CD4-positive, alpha-beta T cell treated with Interleukin-21 for 1 hour (primary cell): ENCODE measurements around the gene FAS.

Experiments used
- DNase-seq: peaks from one replicate; pipeline ENCODE4 v3.0.0-alpha.2; 2020

Gene FAS

DNA sequence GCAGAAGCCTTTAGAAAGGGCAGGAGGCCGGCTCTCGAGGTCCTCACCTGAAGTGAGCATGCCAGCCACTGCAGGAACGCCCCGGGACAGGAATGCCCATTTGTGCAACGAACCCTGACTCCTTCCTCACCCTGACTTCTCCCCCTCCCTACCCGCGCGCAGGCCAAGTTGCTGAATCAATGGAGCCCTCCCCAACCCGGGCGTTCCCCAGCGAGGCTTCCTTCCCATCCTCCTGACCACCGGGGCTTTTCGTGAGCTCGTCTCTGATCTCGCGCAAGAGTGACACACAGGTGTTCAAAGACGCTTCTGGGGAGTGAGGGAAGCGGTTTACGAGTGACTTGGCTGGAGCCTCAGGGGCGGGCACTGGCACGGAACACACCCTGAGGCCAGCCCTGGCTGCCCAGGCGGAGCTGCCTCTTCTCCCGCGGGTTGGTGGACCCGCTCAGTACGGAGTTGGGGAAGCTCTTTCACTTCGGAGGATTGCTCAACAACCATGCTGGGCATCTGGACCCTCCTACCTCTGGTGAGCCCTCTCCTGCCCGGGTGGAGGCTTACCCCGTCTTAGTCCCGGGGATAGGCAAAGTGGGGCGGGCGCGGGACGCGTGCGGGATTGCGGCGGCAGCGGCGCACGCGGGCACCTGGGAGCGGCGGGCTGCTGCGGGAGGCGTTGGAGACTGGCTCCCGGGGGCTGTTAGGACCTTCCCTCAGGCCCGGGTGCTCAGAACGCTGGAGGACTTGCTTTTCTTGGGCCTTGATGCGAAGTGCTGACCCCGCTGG, at the start of gene FAS:
Gene FAS (plus strand): TSS at position 415 of the 777 bp plus-strand sequence. CDS start 79 bp downstream, at position 494.
- DNase-seq: peak; percentile 89

DNA sequence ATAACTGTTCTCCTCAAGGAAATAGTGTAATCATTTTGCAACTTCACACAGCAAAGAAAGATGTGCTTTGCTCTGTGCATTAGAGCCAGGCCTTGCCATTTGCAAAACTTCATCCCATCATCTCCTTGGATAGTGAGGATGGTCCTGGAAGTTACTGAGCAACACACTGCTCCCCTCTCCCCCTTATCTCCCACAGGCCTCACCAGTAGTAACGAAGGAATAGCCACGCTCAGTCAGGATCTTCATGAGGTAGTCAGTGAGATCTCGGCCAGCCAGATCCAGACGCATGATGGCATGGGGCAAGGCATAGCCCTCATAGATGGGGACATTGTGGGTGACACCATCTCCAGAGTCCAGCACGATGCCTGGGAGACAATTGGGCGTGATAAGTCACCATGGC, 49.6 kb upstream of the FAS start:
- no peak for DNase-seq

DNA sequence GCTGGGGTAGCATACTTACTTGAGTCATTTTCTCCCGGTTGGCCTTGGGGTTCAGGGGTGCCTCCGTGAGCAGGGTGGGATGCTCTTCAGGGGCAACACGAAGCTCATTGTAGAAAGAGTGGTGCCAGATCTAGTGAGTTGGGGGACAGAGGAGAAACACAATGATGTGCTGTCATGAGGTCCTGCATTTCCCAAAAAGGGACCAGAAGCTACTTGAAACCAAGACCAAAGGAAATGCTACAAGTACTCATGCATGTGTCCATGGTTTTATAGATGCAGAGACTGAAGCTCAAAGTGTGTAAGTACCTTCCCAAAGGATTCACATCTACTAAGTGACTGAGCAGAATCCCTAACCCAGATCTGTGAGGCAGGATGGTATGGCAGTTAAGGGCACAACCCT, 46.8 kb upstream of the FAS start:
- DNase-seq: no peak

DNA sequence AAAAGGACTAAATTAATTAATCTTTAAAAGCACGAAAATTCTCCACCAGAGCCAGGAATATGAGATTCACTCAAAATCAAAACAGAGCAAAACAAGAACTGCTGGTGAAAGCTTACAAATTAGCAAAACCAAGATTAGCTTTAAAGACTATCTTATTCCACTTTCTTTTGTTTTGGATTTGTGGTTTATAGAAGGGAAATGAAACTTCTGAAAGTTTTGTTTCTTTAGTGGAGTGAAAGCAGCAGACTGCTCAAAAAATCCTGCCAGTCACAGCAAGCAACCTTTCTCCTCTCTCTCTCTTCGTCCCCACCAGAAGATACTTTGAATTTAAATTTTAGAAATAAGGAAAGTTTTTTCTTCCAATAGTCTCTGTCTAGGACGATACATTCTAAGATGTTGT, 45.8 kb upstream of the FAS start:
- no peak for DNase-seq

DNA sequence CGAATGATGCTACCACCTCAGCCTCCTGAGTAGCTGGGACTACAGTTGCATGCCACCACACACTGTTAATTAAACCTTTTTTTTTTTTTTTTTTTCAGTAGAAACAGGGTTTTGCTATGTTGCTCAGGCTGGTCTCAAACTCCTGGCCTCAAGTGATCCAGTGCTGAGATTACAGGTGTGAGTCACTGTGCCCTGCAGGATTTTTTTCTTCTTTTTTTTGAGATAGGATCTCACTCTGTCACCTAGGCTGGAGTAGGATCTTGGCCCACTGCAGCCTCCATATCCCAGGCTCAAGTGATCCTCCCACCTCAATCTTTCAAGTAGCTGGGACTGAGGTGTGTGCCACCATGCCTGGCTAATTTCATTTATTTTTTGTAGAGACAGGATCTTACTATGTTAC, 44.4 kb upstream of the FAS start:
- DNase-seq: no peak

DNA sequence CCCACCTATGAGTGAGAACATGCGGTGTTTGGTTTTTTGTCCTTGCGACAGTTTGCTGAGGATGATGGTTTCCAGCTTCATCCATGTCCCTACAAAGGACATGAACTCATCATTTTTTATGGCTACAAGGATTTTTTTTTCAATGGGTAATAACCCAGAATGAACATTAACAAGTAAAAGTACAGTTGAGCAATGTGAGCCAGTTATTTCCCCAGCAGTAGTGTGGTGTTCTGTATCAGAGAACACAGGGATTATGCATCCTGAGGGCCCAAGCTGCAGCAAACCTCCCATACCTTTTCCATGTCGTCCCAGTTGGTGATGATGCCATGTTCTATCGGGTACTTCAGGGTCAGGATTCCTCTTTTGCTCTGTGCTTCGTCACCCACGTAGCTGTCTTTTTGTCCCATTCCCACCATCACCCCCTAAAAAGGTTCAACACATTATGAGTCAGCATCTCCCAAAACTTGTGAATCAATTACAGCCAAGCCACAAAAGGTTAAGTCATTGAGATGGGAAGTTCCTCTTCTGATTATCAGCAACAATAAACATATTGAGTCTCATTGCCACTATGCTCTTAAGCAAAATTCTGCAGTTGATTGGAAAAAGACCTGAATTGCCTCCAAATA, 43.5 kb upstream of the FAS start:
- DNase-seq: no peak

DNA sequence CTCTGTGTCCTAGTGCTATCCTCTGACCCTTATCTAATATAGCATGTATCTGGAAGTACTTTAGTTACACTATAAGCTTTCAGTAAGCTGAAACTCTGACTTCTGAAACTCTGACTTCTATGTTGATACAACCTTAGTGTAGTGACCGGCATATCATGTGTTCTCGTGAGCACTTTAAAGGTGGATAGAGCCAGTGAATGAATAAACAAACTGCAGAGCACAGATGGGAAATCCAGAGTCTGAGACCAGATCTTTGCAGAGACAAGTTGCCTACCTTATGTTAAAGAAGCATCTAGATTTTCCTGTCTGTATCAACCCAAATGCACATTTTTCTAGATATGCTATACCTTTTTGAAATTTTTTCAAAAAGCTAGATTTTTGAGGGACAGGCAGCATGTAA, 41.5 kb upstream of the FAS start:
- no peak for DNase-seq

DNA sequence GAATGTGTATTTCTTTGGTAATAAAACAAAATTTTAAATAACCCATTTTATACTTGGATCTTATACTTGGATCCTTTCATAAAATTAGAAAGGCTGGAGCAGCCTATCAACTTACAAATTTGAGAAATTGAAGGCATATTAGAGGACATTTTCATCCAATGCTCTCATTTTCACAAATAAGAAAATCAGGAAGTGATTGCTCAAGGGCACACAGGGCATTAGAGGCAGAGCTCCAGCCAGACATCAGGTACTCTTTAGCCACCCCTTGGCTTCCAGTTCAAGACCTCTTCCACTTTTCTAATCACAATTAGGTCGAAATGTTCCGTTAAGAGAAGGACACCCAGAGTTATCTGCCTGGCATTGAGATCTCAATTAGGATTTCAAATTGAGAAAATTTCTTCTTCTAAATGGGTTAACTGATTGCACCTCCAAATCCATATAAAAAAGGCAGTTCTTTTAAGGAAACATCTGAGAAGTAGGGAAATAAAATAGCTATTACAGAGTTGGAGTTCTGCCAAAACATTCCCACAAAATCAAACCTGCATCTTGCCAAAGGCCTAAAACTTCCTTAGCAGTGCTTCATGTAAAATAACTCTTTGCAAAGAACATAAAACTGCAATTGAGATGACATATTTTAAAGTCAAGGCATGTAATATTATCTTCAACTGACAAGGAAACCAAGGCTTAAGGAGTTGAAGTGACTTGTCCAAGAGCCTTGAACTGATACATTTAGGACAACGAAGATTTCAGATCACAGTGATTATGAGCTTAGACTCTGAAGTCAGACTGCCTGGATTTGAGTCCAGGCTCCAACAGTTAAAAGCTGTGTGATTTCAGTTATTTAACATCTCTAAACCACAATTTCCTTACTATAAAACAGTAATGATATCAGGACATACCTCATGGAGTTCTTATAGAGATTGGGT, 40.4 kb upstream of the FAS start:
- no peak for DNase-seq

DNA sequence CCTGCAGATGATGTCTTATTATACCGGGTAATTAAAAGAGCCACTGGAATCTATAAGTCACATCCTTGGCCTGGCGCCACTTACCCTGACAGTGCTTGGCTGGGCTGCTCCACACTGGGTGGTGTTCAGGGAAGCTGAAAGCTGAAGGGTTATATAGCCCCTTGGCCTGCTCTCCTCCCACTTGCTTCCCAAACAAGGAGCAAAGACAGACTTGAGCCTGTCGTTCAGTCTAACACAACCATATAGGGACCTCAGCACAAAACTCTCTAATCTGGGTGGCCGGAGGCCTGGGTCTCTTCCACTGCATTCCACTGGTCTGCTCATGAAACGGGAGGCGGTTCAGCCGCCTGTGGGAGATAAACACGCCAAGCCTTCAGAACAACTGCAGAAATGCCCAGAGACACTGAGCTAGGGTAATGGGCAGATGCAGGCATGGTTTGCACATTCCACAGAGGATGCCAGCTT, 37.9 kb upstream of the FAS start, which contains the start of gene ACTA2:
Gene ACTA2 (minus strand): TSS at position 127 of the 465 bp plus-strand sequence. CDS start 3,843 bp downstream, outside the sequence.
- DNase-seq: no peak

DNA sequence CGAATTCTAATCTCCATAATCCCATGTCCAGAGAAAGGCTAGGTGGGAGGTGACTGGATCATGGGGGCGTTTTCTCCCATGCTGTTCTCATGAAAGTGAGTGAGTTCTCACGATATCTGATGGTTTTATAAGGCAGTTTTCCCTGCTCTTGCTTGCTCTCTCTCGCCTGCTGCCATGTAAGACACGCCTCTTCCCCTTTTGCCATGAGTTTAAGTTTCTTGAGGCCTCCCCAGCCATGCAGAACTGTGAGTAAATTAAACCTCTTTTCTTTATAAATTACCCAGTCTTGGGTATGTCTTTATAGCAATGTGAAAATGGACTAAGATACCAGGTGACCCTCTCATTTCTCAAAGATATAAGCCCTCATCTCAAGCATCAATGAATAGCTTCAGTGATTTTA, 36.9 kb upstream of the FAS start:
- DNase-seq: no peak

DNA sequence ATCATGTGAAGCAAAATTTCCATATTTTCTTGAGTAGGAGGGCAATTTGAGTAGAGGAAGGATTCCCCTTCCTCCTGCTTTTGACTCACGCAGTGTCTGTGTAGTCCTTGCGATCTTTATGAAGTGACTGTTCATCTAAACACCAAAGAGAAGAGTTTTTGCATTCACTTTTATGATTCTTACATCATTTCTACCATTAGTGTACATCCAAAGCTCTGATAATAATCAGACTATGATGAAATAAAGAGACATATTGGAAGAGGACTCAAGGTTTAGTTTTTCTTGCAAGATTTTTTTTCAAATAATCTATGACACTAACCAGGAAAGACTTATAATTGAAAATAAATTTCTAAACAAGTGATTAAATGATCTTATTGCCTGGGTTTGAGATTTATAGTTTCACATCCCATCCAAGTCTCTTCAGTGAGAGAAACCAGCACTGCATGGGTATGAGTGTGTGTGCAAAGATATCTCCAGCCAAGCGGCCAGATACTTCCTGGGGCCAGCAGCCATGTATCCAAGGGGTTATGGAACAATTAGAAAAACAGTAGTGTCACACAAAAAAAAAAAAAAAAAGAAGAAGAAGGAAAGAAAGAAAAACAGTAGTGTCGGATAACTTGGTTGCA, 36.0 kb upstream of the FAS start:
- DNase-seq: no peak

DNA sequence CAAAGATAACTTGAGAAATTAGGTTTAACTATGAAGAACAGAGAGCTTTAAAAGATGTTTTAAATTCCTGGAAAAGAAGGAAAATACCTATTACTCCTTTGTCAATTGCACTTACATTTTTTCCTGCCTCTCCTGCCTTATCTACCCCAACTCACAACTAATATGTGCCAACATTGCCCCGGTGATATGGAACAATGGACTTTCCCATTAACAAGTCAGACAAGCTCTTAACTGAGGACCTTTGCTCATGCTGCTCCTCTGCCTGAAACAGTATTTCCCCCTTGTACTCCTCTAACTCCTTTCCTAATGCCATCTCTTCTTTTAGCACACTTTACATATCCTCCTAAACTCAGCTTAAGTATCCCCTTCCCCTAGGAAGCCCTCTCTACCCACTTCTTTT, 33.2 kb upstream of the FAS start:
- DNase-seq: no peak

DNA sequence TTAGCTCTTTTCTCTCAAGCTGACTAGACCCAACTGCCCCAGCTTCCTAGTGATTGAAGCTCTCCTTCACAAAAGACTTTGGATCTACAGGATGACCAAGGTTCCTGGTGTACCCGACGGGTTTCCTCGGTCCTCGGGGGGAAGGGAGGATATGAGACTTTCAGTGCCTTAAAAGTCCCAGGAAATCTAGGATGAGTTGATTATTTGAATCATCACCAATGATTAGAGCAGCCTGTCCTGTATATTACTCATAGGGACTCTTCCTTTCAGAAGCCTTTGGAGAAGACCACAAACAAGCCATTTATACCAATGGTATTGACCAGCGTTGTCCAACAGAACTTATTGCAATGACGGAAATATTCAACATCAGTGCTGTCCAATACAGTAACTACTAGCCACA, 31.9 kb upstream of the FAS start:
- no peak for DNase-seq

DNA sequence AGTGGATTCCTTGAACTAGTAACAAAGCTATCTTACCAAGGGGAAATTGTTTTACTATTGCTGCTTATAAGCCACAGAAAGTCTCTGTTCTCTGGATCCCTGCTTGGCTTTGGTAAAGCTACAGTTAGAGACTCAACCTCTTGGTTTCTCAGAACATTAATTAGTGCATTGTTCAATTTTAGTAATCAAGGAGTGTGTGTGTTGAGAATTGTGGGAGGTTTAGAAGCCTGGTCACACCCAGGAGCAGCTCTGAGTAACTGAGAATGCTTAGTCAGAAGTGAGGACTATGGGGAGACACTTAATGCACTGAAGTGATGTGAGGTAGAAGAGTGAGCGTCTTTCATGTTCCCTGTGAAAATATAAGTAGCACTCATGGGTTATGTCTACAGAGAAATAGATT, 29.8 kb upstream of the FAS start:
- no peak for DNase-seq

DNA sequence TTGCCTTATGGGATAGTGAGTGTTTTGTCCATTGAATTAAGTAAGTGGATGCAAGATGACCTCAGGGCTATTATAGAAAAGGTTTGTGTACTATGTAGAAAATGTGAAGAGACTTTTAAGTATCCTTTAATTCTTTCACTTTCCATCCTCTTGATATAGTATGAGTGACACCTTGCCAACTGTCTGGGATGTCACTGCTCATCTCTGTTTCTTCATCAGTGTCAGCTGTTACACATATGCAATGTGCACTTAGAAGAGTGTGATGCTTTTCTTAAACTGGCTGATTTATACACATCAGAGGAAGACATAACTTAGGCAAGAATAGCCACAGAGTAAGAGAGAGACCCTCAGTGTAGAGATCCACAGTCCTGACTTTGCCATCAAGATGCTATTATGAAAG, 29.3 kb upstream of the FAS start:
- DNase-seq: no peak

DNA sequence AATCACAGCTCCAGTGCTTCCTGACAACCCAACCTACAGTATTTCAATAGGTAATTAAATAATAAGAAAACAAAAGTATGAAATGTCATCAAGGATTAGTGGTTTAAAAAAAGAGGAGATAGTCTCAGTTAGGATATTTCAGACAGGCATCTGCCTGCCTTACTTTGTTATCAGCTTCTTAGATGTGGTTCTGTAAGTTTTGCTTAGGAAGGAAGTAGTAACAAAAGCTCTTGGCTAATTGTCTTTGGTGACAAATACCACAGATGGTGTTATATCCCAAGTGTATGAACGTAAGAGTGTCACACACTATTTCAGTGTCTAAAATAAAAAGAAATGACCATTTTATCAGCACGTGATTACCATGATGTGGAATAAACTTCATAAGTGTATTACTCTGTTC, 28.3 kb upstream of the FAS start:
- peak; percentile 49 for DNase-seq

DNA sequence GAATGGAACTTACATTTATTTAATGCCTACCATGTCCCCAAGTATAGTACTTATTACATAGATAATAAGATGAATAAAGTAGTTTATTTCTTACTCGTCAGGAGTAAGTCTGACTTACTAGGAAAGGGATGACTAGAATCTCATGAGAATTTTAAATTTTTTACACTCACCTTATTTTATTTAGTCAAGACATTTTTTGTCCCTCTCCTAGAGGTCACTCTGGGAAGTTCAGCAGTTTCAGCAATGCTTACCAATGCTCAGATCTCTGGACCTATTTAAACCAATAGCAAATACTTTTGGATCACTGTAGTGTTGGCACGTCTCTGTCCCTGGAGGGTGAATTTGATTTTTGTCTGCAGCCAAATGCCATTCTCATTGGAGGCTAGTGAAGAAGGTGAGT, 27.3 kb upstream of the FAS start:
- DNase-seq: no peak

DNA sequence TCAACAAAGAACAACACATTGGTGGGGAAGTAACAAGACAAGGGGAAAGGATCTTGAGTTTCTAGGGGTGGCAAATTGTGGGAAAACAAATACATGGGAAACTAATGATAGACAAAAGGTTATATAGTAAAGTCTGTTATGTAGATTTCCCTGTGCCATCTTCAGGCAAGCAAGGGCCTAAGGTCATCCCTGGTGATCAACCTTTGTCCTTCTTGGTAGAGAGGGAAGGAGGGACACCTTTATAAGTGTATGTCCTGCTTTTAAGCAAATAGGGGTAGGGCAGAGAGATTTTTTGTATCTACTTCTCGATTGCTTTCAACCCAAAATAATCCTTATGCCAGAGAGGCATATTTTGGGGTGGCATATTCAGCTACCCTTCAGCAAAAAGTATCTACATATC, 26.2 kb upstream of the FAS start:
- DNase-seq: no peak

DNA sequence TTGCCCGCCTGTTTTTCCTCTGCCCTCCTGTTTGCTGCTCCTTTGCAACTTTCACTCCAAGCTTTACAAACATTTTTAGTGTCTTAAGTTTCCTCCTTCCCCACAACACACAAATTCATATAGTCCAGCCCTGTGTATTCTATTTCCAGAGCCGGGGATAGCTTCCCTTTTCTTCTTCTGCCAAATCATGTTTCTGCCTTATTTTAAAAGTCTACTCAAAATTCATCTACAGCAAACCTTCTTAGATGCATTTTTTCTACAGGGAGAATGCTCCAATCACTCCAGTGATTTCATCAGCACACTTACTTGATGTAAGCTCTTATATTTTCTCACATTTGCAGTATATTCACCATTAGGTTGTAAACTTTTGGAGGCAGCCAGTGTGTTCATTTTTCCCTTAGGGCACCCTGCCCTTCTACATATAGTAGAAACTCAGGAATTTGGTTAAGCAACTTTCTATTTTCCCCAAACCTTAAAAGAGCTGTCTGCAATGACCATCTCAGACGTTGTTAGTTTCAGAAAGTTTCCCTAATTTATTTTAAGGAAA, 25.7 kb upstream of the FAS start:
- DNase-seq: no peak

DNA sequence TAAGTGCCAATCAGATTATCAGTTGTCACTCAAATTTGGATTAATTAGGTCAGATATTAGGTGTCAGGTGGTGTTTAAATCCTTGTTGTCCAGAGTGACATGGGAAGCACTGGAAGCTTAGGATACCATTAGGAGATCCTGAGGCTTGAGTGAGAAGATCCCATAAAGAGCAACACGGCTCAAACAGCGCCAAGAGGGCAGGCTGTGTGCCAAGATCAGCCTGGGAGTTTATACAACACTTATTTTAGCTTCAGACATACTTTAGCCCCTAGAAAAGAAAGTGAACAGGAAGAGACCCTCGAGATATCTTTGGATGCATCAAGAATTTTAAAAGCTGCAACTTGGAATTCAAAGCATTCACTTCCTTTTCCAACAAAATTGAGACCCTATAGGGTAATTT, 23.8 kb upstream of the FAS start:
- no peak for DNase-seq

DNA sequence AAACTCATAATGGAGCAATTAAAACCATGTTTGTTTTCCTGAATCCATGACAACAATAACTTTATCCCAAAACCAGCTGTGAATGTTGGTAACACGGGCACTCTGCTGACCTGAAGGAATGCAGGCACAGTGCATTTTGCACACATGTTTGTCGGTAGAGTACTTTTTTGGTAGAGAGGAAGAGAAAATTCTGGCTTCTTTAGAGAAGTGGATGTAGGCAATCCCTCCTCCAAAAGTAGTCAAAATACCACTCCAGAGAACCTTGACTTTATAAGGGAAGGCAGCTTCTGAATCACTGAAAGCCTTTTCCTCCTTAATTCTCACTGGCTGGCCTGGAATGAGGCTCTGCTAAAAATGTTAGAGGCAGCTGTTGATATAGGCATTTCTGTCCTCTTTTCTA, 22.2 kb upstream of the FAS start:
- DNase-seq: no peak

DNA sequence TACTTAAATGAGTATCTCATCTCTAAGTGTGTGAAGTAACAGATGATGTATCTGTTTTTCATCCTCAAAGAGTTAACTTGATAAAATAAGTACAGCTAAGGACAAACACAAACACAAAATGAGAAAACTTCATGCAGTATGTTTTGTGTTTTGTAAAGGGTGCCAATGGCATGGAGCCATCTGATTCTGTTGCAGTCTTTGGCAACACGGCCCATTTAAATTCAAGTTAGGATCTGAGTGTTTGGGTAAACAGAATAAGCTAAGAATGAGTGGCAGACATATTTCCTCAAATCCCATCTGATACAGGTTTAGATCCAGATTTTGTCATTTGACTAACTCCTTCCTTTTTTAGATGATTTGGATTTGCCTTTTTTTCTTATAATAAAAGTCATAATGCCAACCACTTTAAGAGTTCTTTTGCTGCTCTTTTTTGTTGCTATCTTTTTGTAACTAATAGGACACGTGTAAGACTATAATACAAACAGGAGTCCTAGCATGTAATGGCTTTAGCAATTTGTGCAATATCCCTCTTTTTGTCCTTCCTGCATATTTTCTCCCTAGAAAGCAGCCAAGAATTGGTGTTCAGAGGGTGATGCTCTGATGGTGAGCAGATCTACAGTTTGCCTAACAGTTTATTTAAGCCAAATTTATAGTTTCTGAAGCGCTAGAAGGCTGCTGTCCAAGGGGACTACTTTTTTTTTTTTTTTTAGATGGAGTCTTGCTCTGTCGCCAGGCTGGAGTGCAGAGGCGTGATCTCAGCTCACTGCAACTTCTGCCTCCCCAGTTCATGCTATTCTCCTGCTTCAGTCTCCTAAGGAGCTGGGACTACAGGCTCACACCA, 19.2 kb upstream of the FAS start:
- DNase-seq: no peak
